K562 (cell line): ENCODE results near the gene CRYAA. TPM values are rescaled to one million over a fixed set of nuclear protein-coding genes. Genes with fewer than 3 reads are reported as not detected.

Experiments
- ATAC-seq: fragments of 200-7000 bp; cut with Tn5 transposase; 3 replicates; pipeline ENCODE4 v1.9.1; 2020; ENCODE audit warnings: moderate library complexity
- BruUV-seq: library from RNA; stranded (reverse); fragments of 400-500 nt; replicated peaks from 2 replicates; lab custom pipeline; 2021; lab: Mats Ljungman, UMichigan
- CTCF ChIA-PET: fragments of 300-600 bp; formaldehyde crosslinking; extraction: SDS; loops from one replicate; lab custom pipeline; 2021; ENCODE audit warnings: low intra/inter-chr PET ratio; lab: Yijun Ruan, JAX
- POLR2A ChIA-PET: fragments of 300-600, 350-650 bp; sonication (Branson Sonifier 250); formaldehyde crosslinking; extraction: SDS; loops from one replicate; lab custom pipeline; 2021; ENCODE audit warnings: antibody characterized with exemption, inconsistent platforms; lab: Yijun Ruan, JAX
- DNase-seq, 4 experiments: peaks; one replicate each; pipeline versions ENCODE4 v3.0.0 to v3.0.0-alpha.2; 2011 to 2018; ENCODE audit warnings: low spot score in 3 of 4, mixed read lengths in 3 of 4; ENCODE audit errors: extremely low read depth in 1 of 4
- FAIRE-seq: peaks from 2 replicates; lab custom pipeline; 2011; peaks lifted over from hg19 to GRCh38; lab: Jason Lieb, UNC
- H2AFZ ChIP-seq: 2 replicates; pipeline ENCODE4 v1.6.0; 2011; ENCODE audit warnings: low read depth, low read length, control low read depth, inconsistent platforms
- H3K27ac ChIP-seq: fragments of 200-600 bp; 3 replicates; pipeline ENCODE4 v1.8.0; 2011; ENCODE audit warnings: low read depth, mild to moderate bottlenecking, control low read depth, inconsistent platforms, low read length, moderate library complexity, mixed read lengths; ENCODE audit errors: extremely low read depth
- H3K27me3 ChIP-seq, 2 experiments: fragments of 300-600 bp in 1 of 2; 2 replicates in 1 of 2; 3 replicates in 1 of 2; pipeline versions ENCODE4 v1.6.0 to v1.8.0; 2011; ENCODE audit warnings: inconsistent platforms in 2 of 2, low read length in 2 of 2, mild to moderate bottlenecking in 1 of 2, mixed read lengths in 1 of 2, moderate library complexity in 1 of 2; ENCODE audit not compliant: control insufficient read depth in 2 of 2, insufficient read depth in 2 of 2
- H3K36me3 ChIP-seq: fragments of 300-600 bp; 3 replicates; pipeline ENCODE4 v1.8.0; 2011; ENCODE audit warnings: mild to moderate bottlenecking, low read length, inconsistent platforms; ENCODE audit not compliant: control insufficient read depth, insufficient read depth
- H3K4me1 ChIP-seq, 2 experiments: fragments of 200-600 bp in 1 of 2; replicated peaks in 1 of 2; 2 replicates in 1 of 2; 3 replicates in 1 of 2; pipeline versions ENCODE4 v1.5.1 to v1.8.0; 2011; ENCODE audit warnings: inconsistent platforms in 2 of 2, low read length in 2 of 2, mild to moderate bottlenecking in 1 of 2, mixed read lengths in 1 of 2, moderate library complexity in 1 of 2; ENCODE audit not compliant: control insufficient read depth in 2 of 2, insufficient read depth in 2 of 2
- H3K4me2 ChIP-seq: 2 replicates; pipeline ENCODE4 v1.6.1; 2011; ENCODE audit warnings: low read length, control low read depth, inconsistent platforms, mixed read lengths; ENCODE audit not compliant: insufficient read depth
- H3K4me3 ChIP-seq: fragments of 200-600 bp; sonication (generic), shearing (Covaris generic); 2 replicates; pipeline ENCODE4 v1.5.1; 2016; ENCODE audit warnings: control low read depth, inconsistent platforms
- H3K79me2 ChIP-seq: fragments of 200-600 bp; 3 replicates; pipeline ENCODE4 v1.8.0; 2011; ENCODE audit warnings: low read length, inconsistent platforms; ENCODE audit not compliant: control insufficient read depth, insufficient read depth
- H3K9ac ChIP-seq, 2 experiments: 2 replicates each; pipeline versions ENCODE4 v1.6.0 to v1.6.1; 2011; ENCODE audit warnings: low read depth in 2 of 2, low read length in 2 of 2, control low read depth in 1 of 2, inconsistent platforms in 1 of 2, mild to moderate bottlenecking in 1 of 2, mixed read lengths in 1 of 2; ENCODE audit not compliant: insufficient read depth in 1 of 2
- H3K9me1 ChIP-seq: one replicate; pipeline ENCODE4 v1.6.0; 2011; ENCODE audit warnings: inconsistent platforms, mild to moderate bottlenecking, low read length, moderate library complexity; ENCODE audit not compliant: control insufficient read depth, insufficient read depth
- H3K9me3 ChIP-seq: replicated peaks from 2 replicates; pipeline ENCODE4 v1.5.1; 2011; ENCODE audit warnings: low read depth, low read length, inconsistent platforms; ENCODE audit not compliant: control insufficient read depth, insufficient read depth
- H4K20me1 ChIP-seq: replicated peaks from 2 replicates; pipeline ENCODE4 v1.6.1; 2011; ENCODE audit warnings: low read length, inconsistent platforms, mixed read lengths; ENCODE audit not compliant: control insufficient read depth, insufficient read depth
- BCL6 ChIP-seq: fragments of 250-450 bp; sonication (Bioruptor Pico); IDR thresholded peaks from 2 replicates; pipeline ENCODE4 v1.4.0; 2020
- KAT7 ChIP-seq: sonication (generic); formaldehyde crosslinking; IDR thresholded peaks from 2 replicates; pipeline ENCODE4 v1.8.0; 2022; ENCODE audit warnings: missing genetic modification reagents, mild to moderate bottlenecking, borderline replicate concordance
- SLC30A9 ChIP-seq: fragments of 250-450 bp; sonication (Bioruptor Pico); IDR thresholded peaks from 2 replicates; pipeline ENCODE4 v1.8.0; 2022; ENCODE audit warnings: mild to moderate bottlenecking, moderate library complexity
- TCF7 ChIP-seq: sonication (generic); IDR thresholded peaks from 2 replicates; pipeline ENCODE4 v1.6.1; 2016; ENCODE audit warnings: antibody characterized with exemption, borderline replicate concordance
- ZNF175 ChIP-seq: fragments of 200-800 bp; sonication (Bioruptor generic); IDR thresholded peaks from 2 replicates; pipeline ENCODE4 v1.6.1; 2016; ENCODE audit warnings: low read depth, mild to moderate bottlenecking, missing genetic modification characterization, missing compliant biosample characterization
- ZNF316 ChIP-seq: fragments of 450-650 bp; IDR thresholded peaks from 2 replicates; pipeline ENCODE4 v1.6.1; 2016
- WGBS: fragments of 100-300 bp; shearing (Covaris generic); methylation state at CpG from one replicate; pipeline ENCODE4 v1.1.6; 2016; ENCODE audit warnings: low coverage, mixed read lengths; ENCODE audit not compliant: insufficient coverage; ENCODE audit errors: missing lambda C conversion rate; 5-methylcytosine and 5-hydroxymethylcytosine counted together
- in situ Hi-C: fragments of 300-500 bp; cut with MboI; formaldehyde crosslinking; loops from 4 replicates; pipeline ENCODE4 v1.15.0; 2018; ENCODE audit warnings: inconsistent platforms, mixed read lengths
- intact Hi-C: fragments of 100-400 bp; cut with micrococcal nuclease; formaldehyde crosslinking; loops from 2 replicates; pipeline ENCODE4 v1.14.2; 2022
- polyA plus RNA-seq, 8 experiments: library from polyadenylated mRNA; depleted of rRNA in 4 of 8; stranded (reverse) in 5 of 8; unstranded in 3 of 8; fragments of >200 nt; fragmentation: Nextera tagmentation in 2 of 8; fragmentation: Illumina TruSeq in 1 of 8; extraction: Ambion mirVana in 2 of 8; extraction: Trizol in 1 of 8; gene quantifications; 2 replicates each; pipeline versions ENCODE4 v1.2.1 to v1.2.3, GENCODE V29; 2011 to 2014; ENCODE audit warnings: inconsistent platforms in 1 of 8, missing spikeins in 1 of 8
- total RNA-seq, 7 experiments: library from RNA; depleted of rRNA in 6 of 7; stranded (reverse); fragments of >200 nt in 6 of 7; fragmentation: Illumina TruSeq in 2 of 7; extraction: Trizol in 2 of 7; gene quantifications; 2 replicates each; pipeline versions ENCODE4 v1.2.1 to v1.2.3, GENCODE V29; 2011 to 2021; ENCODE audit warnings: low replicate concordance in 1 of 7
- TF ChIP-seq, protein P1 (sequence below), 3 experiments: fragments of 200-800 bp in 1 of 3; sonication (Bioruptor generic) in 1 of 3; sonication (generic) in 1 of 3; formaldehyde crosslinking in 1 of 3; IDR thresholded peaks; 2 replicates each; pipeline versions ENCODE4 v1.6.1 to v1.8.0; 2016 to 2022; ENCODE audit warnings: mild to moderate bottlenecking in 2 of 3, missing compliant biosample characterization in 2 of 3, missing genetic modification characterization in 2 of 3, missing genetic modification reagents in 1 of 3
- TF ChIP-seq, protein P2 (sequence below): IDR thresholded peaks from 2 replicates; pipeline ENCODE4 v1.6.1; 2014; ENCODE audit warnings: antibody characterized with exemption

Gene CRYAA
- total and polyA plus RNA-seq, 9 of the 15 experiments (the other 6 are each of a cell fraction or from before 2014, with no cell fraction given): not detected

DNA sequence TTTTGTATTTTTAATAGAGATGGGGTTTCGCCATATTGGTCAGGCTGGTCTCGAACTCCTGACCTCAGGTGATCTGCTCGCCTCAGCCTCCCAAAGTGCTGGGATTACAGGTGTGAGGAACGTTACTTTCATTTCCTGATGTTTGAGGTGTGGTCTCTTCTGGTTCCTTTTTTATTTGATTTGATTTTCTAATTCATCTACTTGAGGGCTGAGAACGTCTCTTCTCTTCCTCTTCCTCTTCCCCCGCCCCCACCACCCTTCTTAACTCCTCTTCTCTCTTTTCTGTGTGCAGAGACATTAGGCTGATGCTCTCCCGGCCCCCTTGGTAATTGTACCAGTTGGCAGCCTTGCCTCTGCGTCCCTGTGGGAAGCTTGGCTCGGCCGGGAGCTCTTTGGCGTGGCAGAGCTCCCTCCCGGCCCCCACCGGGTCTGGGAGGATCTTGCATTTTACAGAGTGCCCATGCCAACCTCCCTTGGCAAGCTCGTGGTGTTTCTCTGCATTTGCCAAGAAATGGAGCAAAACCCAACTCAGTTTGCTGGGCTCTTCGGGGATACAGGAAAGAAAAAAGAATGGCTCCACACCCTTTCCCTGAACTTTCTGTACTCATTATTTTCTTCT, 19.9 kb downstream of the CRYAA start (continued):
- no peak for TF ChIP-seq KAT7 (CRISPR knock-in tag)

DNA sequence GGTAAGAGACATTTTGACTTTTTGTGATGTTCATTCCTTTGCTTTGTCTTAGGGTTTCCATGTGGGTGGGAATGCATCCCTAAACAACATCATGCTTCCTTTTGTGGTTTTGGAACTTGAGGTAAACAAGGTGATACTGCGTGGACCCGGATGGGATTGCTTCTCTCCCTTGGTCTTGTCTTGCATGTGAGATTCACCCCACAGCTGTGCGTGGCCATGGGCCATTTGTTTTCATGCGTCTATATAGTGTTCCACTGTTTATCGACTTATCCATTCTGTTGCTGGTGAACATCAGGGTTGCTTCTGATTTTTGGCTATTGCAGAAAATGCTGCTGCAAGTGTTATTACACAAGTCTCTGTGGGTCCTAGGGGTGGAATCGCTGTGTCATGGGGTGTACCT, 21.1 kb downstream of the CRYAA start:
- H3K27ac ChIP-seq: no peak overlapping the region
- H3K9me3 ChIP-seq: no peaks in the 10 kb centered on the region; the same call in 1 of the 2 replicates
- no peaks in the 10 kb centered on the region for H3K36me3 ChIP-seq
- H3K4me3 ChIP-seq: no peak overlapping the region
- ChIA-PET CTCF (no interaction called here), POLR2A (no interaction called here)
- peaks cover 0 to 8% of the 10 kb centered on the region in 2 experiments; a peak in 1 of 5 replicates for H3K4me1 ChIP-seq
- ATAC-seq: no peak
- no peak for DNase-seq
- TF ChIP-seq ZNF316 (no peak), ZNF175 (CRISPR knock-in tag) (no peak), BCL6 (CRISPR knock-in tag) (no peak), KAT7 (CRISPR knock-in tag) (no peak), SLC30A9 (no peak), TCF7 (no peak)
- TF ChIP-seq, protein P1, sequence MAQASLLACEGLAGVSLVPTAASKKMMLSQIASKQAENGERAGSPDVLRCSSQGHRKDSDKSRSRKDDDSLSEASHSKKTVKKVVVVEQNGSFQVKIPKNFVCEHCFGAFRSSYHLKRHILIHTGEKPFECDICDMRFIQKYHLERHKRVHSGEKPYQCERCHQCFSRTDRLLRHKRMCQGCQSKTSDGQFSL (CRISPR knock-in tag; IDR thresholded peaks at IDR 0.05): no peak
- TF ChIP-seq, protein P1 (tag; IDR thresholded peaks at IDR 0.05): no peak
- TF ChIP-seq, protein P2, sequence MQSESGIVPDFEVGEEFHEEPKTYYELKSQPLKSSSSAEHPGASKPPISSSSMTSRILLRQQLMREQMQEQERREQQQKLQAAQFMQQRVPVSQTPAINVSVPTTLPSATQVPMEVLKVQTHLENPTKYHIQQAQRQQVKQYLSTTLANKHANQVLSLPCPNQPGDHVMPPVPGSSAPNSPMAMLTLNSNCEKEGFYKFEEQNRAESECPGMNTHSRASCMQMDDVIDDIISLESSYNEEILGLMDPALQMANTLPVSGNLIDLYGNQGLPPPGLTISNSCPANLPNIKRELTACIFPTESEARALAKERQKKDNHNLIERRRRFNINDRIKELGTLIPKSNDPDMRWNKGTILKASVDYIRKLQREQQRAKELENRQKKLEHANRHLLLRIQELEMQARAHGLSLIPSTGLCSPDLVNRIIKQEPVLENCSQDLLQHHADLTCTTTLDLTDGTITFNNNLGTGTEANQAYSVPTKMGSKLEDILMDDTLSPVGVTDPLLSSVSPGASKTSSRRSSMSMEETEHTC: no peak
- intact Hi-C loops: no loop called here
- H2AFZ ChIP-seq: no peak overlapping the region
- no peaks in the 10 kb centered on the region for H3K9me1 ChIP-seq
- H3K27me3 ChIP-seq: peaks cover 16 to 58% of the 10 kb centered on the region in 2 experiments
- no peaks in the 10 kb centered on the region for H4K20me1 ChIP-seq
- in situ Hi-C loops: no loop called here
- FAIRE-seq: no peak
- H3K79me2 ChIP-seq: no peaks in the 10 kb centered on the region
- H3K9ac ChIP-seq: no peak overlapping the region
- WGBS: 0% methylated on average over 6 of the region's 6 CpGs
- H3K4me2 ChIP-seq: no peak overlapping the region
- no TSS peak for BruUV-seq
